Jurkat, Clone E6-1 (cell line): Measurements from ENCODE around the gene MTFR1L.
"Not testable (repeated sequence)": the region's sequence is repeated elsewhere in the genome, so short reads cannot be mapped to it uniquely, and the experiment has no call there.

Experiments used
- DNase-seq: peaks from one replicate; pipeline ENCODE4 v3.0.0-alpha.2; 2011; ENCODE audit warnings: low read depth, low spot score
- H3K4me3 ChIP-seq: 2 replicates; pipeline ENCODE4 v1.5.1; 2011; ENCODE audit warnings: mild to moderate bottlenecking, low read length, control low read depth, moderate library complexity

The MTFR1L gene

GRCh38 chr1:25817840-25818501, 1.8 kb upstream of the MTFR1L start:
- DNase-seq = no peak
- no peak overlapping the region for H3K4me3 ChIP-seq

DNA sequence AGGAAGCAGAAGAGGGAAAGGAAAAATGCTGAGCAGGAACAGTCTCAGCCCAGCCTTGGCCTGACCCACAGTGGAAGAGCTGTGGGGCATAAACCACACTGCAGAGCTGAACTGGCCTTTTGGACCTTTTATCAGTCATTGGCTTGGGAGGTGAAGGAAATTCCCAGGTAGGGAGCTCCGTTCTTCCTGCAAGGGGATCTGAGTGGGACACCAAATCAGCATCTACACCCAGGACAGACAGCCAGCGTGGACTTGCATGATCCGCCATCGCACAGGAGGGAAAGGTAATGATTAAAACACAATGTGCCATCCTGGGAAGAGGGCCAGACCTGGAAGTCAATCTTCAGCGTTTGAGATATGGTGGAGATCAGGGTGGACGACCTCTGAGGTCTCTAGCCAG, 1.2 kb upstream of the MTFR1L start:
- no peak for DNase-seq
- H3K4me3 ChIP-seq = no peak overlapping the region; the same call in 1 of the 2 replicates

- peak overlapping the region; percentile 87 for H3K4me3 ChIP-seq
- peak; percentile 53 for DNase-seq
Observed at GRCh38 chr1:25820247-25821111, 725 bp downstream of the MTFR1L start.

GRCh38 chr1:25821112-25821476, 1.3 kb downstream of the MTFR1L start:
- peak overlapping the region; percentile 87 for H3K4me3 ChIP-seq
- no peak for DNase-seq

GRCh38 chr1:25821630-25822091, 1.9 kb downstream of the MTFR1L start:
- no peak overlapping the region for H3K4me3 ChIP-seq
- DNase-seq = no peak

GRCh38 chr1:25825605-25826004, 5.9 kb downstream of the MTFR1L start:
- H3K4me3 ChIP-seq = no peak overlapping the region
- DNase-seq = no peak

- no peak for DNase-seq
- H3K4me3 ChIP-seq = no peak overlapping the region
Observed at GRCh38 chr1:25826571-25826970, 6.8 kb downstream of the MTFR1L start.

DNA sequence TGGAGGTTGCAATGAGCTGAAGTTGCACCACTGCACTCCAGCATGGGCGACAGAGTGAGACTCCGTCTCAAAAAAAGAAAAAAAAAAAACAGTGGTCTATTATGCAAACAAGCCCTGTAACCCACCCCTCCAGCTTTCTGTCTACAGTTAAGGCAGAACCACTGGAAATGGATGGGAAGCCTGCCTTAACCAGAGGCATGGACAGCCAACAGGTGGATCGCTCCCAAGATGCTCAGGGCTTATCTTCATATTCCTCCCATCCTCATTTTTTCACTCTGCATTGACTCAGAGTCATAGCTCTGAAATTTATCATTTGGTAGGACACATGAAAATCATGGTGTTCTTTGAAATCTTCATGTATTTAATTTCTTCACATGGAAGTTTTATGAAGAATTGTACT, 8.7 kb downstream of the MTFR1L start:
- DNase-seq = no peak
- H3K4me3 ChIP-seq = no peak overlapping the region

- no peak overlapping the region for H3K4me3 ChIP-seq
- no peak for DNase-seq
Observed at GRCh38 chr1:25829046-25829445, 9.3 kb downstream of the MTFR1L start.

GRCh38 chr1:25831569-25832196, 11.9 kb downstream of the MTFR1L start:
- DNase-seq = no peak

GRCh38 chr1:25832336-25833037, 12.7 kb downstream of the MTFR1L start:
- no peak overlapping the region for H3K4me3 ChIP-seq
- DNase-seq = no peak

More at GRCh38 chr1:25831569-25832196, 11.9 kb downstream of the MTFR1L start:
- no peak overlapping the region for H3K4me3 ChIP-seq

GRCh38 chr1:25833158-25833557, 13.4 kb downstream of the MTFR1L start:
- no peak overlapping the region for H3K4me3 ChIP-seq
- no peak for DNase-seq

DNA sequence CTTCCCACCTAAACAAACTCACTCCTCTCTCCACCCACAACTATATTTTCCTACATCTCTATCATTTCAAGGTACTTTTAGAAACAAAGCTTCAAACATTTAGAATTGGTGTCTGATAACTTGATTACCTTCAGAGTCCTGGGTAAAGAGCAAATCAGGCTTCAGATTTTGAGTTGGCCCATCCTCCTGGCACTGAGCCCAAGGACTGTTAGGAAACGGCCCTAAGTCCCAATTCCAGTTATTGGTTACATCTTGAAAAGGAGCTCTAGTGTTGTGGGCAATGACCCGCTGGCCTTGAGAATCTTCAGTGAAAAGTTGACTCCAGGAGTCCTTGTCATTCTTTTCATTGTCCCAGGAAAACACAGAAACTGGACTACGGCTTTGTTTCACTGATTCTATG, 15.1 kb downstream of the MTFR1L start:
- no peak overlapping the region for H3K4me3 ChIP-seq
- DNase-seq = no peak

GRCh38 chr1:25836695-25837094, 16.9 kb downstream of the MTFR1L start:
- H3K4me3 ChIP-seq = no peak overlapping the region
- DNase-seq = no peak

GRCh38 chr1:25837262-25837875, 17.6 kb downstream of the MTFR1L start:
- H3K4me3 ChIP-seq = no peak overlapping the region
- no peak for DNase-seq

GRCh38 chr1:25839808-25840207, 20.1 kb downstream of the MTFR1L start:
- DNase-seq, H3K4me3 ChIP-seq: not testable (repeated sequence)

GRCh38 chr1:25843483-25843882, 23.7 kb downstream of the MTFR1L start:
- no peak for DNase-seq

GRCh38 chr1:25844536-25845337, 25.0 kb downstream of the MTFR1L start:
- no peak overlapping the region for H3K4me3 ChIP-seq
- DNase-seq = no peak

More at GRCh38 chr1:25843483-25843882, 23.7 kb downstream of the MTFR1L start:
- H3K4me3 ChIP-seq = no peak overlapping the region
